GM19043 (cell line): ENCODE measurements around the gene ARFRP1.
"Not testable (repeated sequence)": the region's sequence is repeated elsewhere in the genome, so short reads cannot be mapped to it uniquely, and the experiment has no call there.

ENCODE experiments used
- ATAC-seq: cut with Tn5 transposase; IDR thresholded peaks from one replicate; pipeline ENCODE4 v1.9.1; 2021; ENCODE audit warnings: low read depth; ENCODE audit not compliant: unreplicated experiment

Gene ARFRP1

DNA sequence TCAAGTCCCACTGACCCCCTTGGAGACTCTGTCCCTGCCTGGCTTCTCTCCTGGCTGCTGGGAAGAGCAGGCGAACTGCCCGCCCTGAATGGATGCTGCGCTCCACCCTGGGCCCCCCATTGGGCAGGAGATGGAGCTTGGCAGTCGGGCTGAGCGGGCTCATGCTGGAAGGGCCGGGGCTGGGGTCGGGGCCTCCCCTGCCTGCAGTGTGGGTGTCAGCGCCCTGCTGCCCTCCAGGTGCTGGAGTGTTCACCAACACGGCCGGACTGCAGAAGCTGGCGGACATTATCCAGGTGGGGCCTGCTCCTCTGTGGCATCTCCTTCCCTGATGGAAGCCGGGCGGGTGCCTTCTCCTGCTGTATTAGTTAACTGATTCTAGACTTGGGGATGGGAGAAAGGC is 27.3 kb downstream of the ARFRP1 start:
- no peak for ATAC-seq

DNA sequence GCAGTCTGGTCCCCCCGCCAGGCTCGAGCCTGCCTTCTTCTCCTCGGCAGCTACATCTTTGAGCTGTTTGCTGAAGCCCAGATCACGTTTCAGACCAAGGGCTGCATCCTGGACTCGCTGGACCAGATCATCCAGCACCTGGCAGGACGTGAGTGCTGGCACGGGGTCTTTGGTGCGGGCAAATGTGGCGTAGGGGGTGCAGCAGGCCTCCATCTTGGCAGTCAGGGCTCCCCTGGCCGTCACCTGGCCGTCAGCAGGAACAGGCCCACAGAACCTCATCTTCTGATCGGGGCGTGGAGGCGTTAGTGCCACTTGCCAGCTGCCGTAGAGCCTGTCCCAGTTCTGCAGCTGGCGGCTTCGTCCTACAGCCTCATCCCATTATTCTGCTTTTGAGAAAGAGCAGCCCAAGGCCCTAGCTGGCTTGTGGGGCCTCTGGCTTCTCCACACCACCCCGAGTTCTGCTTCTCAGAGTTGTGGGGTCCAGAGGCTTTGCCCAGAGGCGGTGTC is 27.9 kb downstream of the ARFRP1 start:
- no peak for ATAC-seq

DNA sequence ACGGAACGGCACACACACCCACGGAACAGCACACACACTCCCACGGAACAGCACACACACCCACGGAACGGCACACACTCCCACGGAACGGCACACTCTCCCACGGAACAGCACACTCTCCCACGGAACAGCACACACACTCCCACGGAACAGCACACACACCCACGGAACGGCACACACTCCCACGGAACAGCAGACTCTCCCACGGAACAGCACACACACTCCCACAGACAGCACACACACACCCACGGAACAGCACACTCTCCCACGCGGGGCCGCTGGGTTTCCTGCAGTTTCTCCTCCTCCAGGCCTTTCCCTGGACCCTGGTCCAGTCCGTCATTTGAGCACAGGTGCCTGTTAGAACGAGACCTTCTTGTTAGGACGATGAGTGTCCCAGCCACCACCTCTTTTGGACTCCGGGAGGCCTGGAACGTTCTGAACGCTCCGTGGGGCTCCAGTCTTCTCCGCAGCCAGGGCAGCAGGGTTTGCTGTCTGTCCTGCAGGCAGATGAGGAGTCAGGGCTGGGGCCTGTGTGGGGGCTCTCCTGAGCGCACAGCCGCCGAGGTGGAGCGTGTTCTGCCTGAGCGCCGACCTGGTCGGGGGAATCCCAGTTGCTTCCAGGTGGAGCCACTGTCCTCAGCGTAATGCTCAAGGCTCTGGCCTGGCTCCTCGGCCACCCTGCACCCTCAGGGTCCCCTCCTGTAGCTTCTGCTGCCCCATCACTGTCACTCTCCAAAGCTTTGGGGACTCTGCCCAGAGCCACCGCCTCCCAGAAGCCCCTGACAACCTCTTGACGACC is 28.9 kb downstream of the ARFRP1 start:
- ATAC-seq: no peak

DNA sequence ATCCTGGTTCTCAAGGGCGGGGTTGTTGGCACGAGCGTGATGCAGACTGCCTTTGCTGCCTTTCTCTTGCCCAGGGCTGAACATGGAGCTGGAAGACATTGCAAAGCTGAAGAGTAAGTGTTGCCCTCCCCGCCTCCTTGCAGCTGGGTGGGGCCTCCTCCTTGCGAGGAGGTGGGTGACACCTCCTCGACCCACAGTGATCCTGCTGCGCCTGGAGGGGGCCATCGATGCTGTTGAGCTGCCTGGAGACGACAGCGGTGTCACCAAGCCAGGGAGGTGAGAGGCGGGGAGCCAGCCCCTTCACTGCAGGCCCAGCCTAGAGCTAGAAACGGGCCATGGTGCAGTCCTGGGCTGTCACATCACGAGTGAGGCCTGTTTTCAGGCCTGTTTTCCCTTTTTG is 29.7 kb downstream of the ARFRP1 start:
- ATAC-seq: no peak

DNA sequence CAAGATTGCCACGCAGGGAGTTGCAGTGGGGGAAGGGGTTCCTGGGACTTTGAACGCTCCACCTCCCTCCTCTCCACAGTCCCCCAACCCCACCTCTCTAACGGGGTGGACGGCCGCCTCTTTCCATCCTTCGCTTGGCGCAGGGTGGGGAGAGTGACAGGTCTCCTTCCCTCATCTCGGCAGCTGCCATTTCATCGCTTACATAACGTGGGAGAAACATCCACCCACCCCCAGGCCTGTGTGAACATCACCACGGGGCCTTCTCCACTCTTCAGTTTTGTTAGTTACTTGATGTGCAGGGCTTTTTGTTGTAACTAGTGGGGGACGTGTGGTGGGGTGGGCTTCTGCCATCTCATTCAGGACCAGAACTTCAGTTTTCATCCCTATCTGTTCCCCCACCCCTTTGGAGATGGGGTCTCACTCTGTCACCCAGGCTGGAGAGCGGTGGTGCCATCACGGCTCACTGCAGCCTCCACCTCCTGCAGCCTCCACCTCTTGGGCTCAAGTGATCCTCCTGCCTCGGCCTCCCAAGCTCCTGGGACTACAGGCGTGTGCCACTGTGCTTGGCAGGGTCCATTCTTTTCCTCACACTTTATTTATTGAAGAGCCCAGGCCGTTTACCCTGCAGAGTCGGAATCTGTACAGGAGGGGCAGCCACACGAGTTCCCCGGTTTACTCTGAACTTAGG is 32.0 kb downstream of the ARFRP1 start:
- no peak for ATAC-seq

DNA sequence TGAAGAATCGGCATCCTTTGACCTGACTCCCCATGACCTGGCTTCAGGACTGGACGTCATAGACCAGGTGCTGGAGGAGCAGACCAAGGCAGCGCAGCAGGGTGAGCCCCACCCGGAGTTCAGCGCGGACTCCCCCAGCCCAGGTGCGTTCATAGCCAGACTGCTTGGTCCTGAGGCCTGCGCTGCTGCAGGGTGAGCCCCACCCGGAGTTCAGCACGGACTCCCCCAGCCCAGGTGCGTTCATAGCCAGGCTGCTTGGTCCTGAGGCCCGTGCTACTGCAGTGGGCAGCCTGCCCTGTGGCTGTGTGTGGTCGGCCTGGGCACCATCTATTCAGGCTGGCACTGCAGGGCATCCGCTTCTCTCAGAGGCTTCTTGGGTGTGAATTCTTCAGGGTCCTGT is 33.8 kb downstream of the ARFRP1 start:
- no peak for ATAC-seq

DNA sequence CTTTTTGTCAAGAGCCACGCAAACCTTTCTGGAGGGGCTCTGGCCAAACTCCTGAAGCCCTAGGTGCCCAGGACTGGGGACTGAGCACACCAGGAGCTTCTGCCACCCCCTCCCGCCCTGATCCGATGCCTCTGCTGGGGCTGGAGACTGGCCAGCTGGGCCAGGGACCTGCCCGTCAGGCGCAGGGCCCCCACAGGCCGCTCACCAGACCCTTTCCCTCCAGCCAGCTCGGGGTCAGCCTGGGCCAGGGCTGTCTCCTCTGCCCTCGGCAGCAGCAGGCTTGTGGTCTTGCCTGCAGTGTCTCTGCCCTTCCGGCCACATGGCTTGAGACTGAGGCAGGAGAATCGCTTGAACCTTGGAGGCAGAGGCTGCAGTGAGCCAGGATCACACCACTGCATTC is 35.1 kb downstream of the ARFRP1 start:
- no peak for ATAC-seq

DNA sequence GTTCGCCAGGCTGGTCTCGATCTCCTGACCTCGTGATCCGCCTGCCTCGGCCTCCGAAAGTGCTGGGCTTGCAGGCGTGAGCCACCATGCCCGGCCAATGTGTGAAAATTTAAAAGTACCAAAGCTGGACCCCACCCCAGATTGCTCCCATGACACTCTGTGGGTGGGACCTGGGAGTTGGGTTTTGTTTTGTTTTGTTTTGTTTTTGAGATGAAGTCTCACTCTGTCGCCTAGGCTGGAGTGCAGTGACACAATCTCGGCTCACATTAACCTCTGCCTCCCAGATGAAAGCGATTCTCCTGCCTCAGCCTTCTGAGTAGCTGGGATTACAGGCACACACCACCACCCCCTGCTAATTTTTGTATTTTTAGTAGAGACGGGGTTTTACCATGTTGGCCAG is 36.1 kb downstream of the ARFRP1 start:
- not testable (repeated sequence) for ATAC-seq

DNA sequence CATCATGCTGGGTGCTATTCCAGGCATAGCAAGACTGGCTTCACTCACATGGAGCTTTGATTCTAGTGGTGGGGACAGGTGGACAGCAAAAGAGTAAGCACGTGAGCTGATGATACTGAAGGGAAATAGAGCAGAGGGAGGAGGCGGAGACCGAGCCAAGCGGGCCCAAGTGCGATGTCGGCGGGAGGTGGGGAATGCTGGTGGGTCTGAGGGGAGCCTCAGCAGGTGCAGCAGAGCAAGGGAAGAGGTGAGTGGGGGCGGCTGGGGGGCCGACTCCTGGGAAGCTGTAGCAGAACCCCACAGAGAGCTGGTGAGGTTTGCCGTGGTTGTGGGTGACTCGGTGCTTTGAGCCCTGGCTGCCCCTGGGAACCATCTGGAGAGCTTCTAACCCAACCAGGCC is 39.4 kb downstream of the ARFRP1 start:
- ATAC-seq: no peak

DNA sequence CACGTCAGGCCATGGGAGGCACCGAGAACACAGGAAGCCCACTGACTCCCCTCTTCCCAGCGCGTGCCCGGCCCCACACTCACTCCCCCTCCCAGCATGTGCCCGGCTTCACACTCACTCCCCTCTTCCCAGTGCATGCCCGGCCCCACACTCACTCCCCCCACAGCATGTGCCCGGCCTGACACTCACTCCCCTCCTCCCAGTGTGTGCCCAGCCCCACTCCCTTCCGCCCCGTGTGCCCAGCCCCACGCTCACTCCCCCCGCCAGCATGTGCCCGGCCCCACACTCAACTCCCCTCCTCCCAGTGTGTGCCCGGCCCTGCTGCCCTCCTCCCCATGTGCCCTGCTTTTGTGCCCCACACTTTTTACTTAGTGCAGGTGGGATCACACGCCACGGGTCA is 39.9 kb downstream of the ARFRP1 start:
- ATAC-seq: no peak

DNA sequence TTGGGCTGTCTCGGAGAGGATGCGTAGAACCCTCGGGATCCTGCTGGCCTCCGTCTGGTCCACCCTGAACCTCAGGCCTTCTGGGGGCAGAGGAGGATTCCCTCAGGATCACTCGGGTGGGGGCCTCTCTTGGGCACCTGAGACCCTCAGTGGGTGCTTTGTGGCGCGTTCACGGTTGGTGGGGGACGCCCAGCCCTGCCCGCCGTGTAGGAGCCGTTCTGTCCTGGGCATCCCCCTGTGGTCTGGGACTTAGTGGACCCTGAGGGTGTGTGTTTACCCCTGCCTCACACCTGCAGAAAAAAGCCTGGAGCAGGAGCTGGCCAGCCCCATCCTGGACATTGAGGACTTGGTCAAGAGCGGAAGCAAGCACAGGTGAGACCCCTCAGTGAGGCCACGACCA is 42.1 kb downstream of the ARFRP1 start:
- ATAC-seq: no peak

DNA sequence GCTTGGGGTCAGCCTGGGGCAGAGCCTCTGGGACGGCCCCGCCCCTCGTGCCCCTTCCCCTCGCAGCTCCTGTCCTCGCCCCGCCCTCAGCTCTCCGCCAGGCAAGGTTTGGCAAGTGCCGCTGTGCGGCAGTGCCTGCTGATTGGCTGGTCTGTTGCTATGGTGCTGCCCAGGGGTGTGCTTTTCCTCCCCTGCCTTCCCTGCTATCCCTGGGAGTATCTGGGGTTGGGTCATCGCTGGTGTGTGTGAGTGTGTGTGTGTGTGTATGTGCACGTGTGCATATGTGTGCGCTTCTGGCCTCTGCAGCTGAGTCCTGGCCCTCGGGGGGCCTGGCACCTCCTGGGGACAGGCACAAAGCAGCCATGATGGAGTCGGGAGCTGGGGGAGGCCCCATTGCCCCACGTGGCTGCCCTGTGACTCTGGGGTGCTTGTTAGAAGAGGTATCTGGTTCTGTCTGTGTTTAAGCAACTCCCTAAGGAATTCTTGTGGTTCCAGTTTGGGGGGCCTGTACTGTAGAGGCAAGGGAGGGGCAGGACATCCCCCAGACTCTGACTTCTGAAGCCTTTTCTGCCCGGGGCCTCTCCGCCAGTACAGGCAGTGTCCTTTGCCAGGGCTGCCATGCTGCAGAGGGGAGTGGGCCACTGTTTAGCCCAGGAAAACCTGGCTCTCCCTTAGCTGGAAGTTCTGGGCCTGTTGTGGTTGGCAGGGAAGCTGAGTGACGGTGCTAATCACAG is 42.7 kb downstream of the ARFRP1 start:
- no peak for ATAC-seq

DNA sequence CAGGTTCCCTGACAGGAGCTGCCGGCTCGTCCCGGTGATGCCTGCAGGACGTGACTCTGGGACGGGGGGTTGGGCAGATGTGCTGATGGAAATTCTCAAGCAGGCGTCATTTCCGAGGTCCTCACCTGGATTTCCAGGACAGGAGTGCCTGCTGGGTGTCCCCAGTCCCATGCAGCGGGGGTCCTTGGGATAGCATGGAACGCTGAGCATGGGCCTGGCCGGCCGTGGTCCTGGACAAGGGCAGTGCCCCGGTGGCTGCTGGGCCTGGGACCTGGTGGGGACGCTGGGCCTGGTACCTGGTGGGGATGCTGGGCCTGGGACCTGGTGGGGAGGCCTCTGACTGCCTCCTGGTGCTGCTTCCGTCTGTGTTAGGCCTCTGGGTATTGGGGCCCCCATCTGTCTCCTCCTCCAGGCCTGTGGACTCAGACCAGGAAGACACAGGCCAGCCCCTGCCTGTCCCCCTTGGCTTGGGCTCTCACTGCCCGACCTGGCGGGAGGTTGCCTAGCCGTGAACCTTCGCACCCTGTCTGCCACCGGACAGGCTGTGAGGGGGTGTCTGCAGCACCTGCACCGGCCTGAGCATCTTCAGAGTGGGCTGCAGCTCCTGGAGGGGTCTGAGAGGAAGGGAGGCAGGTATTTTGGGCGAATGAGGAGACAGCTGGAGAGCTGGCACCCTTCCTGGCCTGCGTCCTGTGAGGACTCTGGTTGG is 43.5 kb downstream of the ARFRP1 start:
- no peak for ATAC-seq

DNA sequence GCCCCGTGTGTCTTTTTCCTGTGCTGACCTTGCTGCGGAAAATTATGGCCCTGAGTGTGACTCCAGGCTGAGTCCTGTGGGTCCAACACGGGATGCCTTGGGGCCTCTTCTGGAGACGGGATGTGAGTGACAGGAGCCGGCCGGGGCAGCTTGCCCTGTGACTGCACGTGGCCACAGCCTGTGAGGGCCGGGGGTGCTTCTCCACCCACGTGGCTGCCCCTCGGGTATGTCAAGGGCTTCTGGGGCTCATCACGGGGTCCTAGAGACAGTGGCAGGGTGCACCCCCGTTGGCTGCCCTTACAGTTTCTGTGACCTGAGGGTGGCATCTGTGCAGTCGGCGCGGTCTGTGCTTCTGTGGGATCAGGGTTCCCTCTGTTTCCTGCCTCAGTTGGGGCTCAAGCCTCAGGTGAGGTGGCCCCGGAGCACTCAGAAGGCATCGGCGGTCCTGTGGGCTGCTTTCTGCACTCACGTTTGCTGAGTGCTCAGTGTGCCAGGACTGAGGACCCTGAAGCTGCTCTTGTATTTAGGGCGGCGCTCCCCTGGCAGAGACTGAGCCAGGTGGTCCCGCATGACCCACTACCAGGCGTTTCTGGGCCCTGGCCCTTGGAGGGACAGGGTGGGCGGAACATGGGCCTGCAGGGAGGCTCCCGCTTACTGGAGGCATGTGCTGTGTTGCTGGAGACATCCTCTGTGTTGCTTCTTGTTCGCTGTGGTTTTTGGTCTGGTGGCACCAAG is 44.3 kb downstream of the ARFRP1 start:
- ATAC-seq: no peak

DNA sequence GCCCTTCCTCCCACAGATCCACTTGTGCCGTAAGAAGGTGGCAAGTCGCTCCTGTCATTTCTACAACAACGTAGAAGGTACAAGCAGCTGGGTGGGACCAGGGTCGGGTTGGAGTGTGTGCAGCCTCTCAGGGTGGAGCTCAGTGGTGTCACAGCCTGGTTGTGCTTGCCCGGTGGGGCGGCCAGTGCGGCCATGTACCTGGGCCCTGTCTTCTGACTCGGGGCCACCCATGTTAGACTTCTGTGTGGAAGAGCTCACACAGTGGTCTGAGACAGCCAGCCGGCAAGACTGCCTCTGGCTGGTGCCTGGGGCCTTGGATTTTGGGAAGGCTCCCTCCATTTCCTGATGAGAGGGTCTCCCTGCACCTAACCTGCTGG is 45.0 kb downstream of the ARFRP1 start:
- ATAC-seq: no peak

DNA sequence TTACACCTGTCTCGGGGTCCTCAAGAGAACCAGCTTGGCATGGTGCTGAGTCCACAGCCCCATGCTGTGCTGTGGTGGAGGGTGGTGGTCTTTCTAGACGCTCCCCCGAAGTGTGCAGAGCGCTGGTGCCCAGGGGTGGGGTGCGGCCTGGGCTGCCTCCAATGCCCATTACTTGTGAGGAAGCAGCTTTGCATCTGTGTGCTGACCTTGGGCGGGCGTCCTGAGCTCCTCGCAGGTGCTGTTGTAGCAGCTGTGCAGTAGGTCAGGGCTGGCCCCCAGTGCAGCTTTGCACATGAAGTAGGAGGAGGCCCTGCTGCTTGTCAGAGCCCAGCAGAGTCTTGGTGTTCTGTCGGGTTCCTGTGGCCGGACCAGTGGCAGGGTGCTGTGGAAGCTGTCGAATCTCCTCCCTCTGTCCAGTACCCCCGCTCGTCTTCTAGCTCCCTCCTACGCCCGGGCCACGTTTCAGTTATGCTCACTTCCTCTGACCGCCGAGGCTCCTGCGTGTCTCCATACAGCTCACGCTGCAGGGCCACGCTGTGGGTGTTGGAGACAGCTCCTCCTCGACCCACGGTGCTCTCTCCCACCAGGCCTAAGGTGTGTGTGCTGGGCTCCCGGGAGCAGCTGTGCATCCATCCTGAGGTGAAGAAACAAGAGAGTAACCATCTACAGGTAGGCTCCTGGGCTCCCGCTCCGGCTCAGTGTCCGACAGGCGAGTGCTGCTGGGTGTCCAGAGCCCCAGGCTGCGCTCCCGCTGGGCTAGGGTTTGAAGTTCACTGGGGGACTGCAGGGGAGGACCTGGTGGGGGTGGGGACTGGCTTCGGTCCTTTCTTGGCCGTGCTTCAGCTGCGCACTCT is 45.6 kb downstream of the ARFRP1 start:
- ATAC-seq: no peak

DNA sequence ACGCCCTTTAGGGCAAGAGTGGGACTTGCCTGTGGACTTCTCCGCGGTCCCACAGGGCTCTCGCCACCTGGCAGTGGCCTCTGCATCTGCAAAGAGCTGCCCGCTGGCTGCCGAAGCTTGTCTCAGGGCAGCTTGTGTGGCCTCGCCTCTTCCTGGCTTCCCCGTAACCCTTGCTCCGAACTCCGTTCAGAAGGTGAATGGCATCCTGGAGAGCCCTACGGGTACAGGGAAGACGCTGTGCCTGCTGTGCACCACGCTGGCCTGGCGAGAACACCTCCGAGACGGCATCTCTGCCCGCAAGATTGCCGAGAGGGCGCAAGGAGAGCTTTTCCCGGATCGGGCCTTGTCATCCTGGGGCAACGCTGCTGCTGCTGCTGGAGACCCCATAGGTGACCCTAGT is 46.7 kb downstream of the ARFRP1 start:
- ATAC-seq: no peak

DNA sequence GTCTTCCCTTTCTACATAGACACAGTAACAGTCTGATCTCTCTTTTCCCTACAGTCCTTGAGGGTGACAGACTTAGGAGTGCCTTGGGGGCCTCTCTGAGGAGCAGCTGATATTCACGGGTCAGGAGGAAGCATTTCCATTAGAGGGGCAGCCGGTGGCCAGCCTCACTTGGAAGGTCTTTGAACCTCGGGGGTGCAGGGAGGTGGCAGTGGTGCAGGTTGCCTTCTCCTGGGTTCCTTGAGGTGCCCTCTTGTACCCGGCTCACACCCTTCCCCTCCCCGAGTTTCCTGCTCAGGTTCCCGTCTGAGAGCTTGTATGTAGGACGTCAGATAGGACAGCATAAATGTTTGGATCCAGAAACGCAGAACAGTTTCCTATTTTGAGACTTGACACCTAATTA is 47.2 kb downstream of the ARFRP1 start:
- no peak for ATAC-seq

DNA sequence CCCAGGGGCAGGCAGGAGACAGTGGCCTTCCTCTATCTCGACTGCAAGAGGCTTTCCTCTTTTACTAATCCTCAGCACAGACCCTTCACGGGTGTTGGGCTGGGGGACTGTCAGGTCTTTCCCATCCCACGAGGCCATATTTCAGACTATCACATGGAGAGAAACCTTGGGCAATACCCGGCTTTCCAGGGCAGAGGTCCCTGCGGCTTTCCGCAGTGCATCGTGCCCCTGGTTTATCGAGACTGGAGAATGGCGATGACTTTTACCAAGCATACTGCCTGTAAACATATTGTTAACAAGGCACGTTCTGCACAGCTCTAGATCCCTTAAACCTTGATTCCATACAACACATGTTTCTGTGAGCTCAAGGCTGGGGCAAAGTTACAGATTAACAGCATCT is 47.6 kb downstream of the ARFRP1 start:
- not testable (repeated sequence) for ATAC-seq
